ENCODE data around the gene ARHGAP24. TPM values are rescaled to one million over a fixed set of nuclear protein-coding genes. Genes with fewer than 3 reads are reported as not detected.
A peak's percentile ranks its signal among the peaks of the same experiment; 100 is the strongest.

The ARHGAP24 gene
- total and polyA plus RNA-seq, 10 of the 15 experiments (the other 5 are each of a cell fraction or from before 2014, with no cell fraction given) = 0.10 to 4.2 (median 0.52) TPM

DNA sequence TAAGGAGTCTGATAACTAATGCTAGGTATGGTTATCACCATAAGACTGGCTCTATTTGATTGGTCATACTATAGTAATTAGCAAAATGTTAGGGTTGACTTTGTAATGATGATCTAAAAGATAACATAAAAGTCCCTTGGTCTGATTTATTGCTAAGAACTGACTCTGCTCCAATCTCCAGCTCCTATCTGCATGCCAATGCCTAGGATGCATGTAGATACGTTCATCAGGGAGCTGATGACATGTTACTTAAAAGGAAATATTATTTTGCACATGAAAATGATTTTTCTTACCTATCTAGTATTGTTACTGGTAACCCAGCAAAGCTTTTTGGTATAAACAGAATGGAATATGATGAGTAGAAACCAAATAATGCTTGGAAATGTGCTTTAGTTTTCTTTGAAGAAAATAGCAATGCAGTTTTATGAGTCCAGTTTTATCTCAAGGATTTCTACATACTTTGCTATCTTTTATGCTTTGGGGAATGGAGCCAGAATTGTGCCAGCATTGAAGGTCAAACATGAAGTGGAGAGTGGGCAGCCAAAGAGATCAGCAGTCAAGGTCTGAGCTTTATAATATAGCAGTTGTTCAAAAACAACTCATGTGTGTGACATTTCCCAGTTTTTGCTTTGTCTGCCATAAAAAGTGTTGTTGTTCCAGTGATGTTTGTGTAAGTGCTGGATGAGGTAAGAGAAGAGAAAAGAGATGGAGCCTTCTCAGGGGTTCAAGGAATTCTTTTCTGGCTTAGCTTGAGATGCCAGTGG lies 121.0 kb downstream of the ARHGAP24 start:
- H3K4me3 ChIP-seq = no peak overlapping the region
- intact Hi-C loops (cut with micrococcal nuclease; ENCODE audit: unreplicated experiment) (no loop called here), in situ Hi-C loops (cut with MboI) (no loop called here)
- DNase-seq (ENCODE audit: low read depth, low spot score) = no peak
- TF ChIP-seq, protein P1, sequence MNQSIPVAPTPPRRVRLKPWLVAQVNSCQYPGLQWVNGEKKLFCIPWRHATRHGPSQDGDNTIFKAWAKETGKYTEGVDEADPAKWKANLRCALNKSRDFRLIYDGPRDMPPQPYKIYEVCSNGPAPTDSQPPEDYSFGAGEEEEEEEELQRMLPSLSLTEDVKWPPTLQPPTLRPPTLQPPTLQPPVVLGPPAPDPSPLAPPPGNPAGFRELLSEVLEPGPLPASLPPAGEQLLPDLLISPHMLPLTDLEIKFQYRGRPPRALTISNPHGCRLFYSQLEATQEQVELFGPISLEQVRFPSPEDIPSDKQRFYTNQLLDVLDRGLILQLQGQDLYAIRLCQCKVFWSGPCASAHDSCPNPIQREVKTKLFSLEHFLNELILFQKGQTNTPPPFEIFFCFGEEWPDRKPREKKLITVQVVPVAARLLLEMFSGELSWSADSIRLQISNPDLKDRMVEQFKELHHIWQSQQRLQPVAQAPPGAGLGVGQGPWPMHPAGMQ (IDR thresholded peaks at IDR 0.05; ENCODE audit: borderline replicate concordance) = no peak
- TF ChIP-seq, protein P2, sequence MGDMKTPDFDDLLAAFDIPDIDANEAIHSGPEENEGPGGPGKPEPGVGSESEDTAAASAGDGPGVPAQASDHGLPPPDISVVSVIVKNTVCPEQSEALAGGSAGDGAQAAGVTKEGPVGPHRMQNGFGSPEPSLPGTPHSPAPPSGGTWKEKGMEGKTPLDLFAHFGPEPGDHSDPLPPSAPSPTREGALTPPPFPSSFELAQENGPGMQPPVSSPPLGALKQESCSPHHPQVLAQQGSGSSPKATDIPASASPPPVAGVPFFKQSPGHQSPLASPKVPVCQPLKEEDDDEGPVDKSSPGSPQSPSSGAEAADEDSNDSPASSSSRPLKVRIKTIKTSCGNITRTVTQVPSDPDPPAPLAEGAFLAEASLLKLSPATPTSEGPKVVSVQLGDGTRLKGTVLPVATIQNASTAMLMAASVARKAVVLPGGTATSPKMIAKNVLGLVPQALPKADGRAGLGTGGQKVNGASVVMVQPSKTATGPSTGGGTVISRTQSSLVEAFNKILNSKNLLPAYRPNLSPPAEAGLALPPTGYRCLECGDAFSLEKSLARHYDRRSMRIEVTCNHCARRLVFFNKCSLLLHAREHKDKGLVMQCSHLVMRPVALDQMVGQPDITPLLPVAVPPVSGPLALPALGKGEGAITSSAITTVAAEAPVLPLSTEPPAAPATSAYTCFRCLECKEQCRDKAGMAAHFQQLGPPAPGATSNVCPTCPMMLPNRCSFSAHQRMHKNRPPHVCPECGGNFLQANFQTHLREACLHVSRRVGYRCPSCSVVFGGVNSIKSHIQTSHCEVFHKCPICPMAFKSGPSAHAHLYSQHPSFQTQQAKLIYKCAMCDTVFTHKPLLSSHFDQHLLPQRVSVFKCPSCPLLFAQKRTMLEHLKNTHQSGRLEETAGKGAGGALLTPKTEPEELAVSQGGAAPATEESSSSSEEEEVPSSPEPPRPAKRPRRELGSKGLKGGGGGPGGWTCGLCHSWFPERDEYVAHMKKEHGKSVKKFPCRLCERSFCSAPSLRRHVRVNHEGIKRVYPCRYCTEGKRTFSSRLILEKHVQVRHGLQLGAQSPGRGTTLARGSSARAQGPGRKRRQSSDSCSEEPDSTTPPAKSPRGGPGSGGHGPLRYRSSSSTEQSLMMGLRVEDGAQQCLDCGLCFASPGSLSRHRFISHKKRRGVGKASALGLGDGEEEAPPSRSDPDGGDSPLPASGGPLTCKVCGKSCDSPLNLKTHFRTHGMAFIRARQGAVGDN (IDR thresholded peaks at IDR 0.05) = no peak
- TF ChIP-seq HDAC2 (IDR thresholded peaks at IDR 0.05) (no peak), NRF1 (conservative IDR thresholded peaks at IDR 0.05; ENCODE audit: low read depth, low read length) (no peak)
- H2AFZ ChIP-seq (ENCODE audit: control insufficient read depth, low read depth, low read length) = no peak overlapping the region
- H3K4me1 ChIP-seq (ENCODE audit: control insufficient read depth, insufficient read depth, low read length) = no peaks in the 10 kb centered on the region
- SMC1A ChIA-PET (ENCODE audit: uncharacterized antibody, unreplicated experiment) = interaction anchor here (1.0 to 1.1 kb wide), 2 partner anchors 68 to 72 kb away, joined by 3 to 4 read pairs; no protein-coding TSS in a partner anchor
- no peaks in the 10 kb centered on the region for H3K27me3 ChIP-seq (replicated peaks in 1 of 2; ENCODE audit: control insufficient read depth in 2 of 2, insufficient read depth in 2 of 2, low read length in 1 of 2)
- WGBS (ENCODE audit: insufficient coverage, insufficient replicate concordance, low lambda C conversion rate, missing lambda C conversion rate) = 0% methylated on average over 1 of the region's 1 CpG
- no peaks in the 10 kb centered on the region for H3K36me3 ChIP-seq (ENCODE audit: control insufficient read depth in 2 of 2, insufficient read depth in 2 of 2, low read length in 1 of 2)
- POLR2A ChIA-PET = no interaction called here
- H4K20me1 ChIP-seq (ENCODE audit: control insufficient read depth, insufficient read depth) = no peaks in the 10 kb centered on the region
- no peak overlapping the region for H3K9ac ChIP-seq (ENCODE audit: control insufficient read depth, insufficient read depth, low read length)
- CTCF ChIA-PET = interaction anchor here (0.6 to 1.7 kb wide), 4 partner anchors 17 to 152 kb away, joined by 3 to 7 read pairs (median 4); no protein-coding TSS in a partner anchor
- H3K9me3 ChIP-seq (replicated peaks; ENCODE audit: control insufficient read depth, insufficient read depth, low read length) = no peaks in the 10 kb centered on the region
- ATAC-seq = no peak
- BruUV-seq (replicated peaks) = no TSS peak
- RAD21 ChIA-PET (ENCODE audit: unreplicated experiment) = no interaction called here
- no peaks in the 10 kb centered on the region for H3K79me2 ChIP-seq (ENCODE audit: control insufficient read depth, insufficient read depth, low read length)
- peak; percentile 54 for FAIRE-seq
- H3K4me2 ChIP-seq (ENCODE audit: control insufficient read depth, insufficient read depth) = no peak overlapping the region
- H3K27ac ChIP-seq (ENCODE audit: control insufficient read depth, insufficient read depth) = no peak overlapping the region
